ENCODE results near the gene OLFM2.
A peak's percentile ranks its signal among the peaks of the same experiment; 100 is the strongest.
"Not testable (repeated sequence)": the region's sequence is repeated elsewhere in the genome, so short reads cannot be mapped to it uniquely, and the experiment has no call there.

Gene OLFM2

DNA sequence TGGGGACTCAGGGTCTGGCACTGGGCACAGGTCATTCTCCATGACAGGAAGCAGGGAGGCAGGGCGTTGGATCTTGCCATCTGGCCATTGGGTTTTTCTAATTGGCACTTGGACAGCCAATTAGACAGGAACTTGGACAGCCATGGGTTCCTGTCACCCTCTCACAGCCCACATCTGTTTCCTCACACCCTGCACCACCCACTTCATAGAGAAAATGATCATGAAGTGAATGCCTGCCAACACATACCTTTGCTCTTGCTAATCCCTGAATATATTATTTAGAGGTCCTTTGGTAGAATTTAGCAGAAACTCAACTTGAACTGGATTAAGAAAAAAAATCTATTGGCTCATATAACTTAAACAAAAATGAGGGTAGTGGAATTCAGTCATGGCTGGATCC lies 4.9 kb upstream of the OLFM2 start:
- DNase-seq = no peak

DNA sequence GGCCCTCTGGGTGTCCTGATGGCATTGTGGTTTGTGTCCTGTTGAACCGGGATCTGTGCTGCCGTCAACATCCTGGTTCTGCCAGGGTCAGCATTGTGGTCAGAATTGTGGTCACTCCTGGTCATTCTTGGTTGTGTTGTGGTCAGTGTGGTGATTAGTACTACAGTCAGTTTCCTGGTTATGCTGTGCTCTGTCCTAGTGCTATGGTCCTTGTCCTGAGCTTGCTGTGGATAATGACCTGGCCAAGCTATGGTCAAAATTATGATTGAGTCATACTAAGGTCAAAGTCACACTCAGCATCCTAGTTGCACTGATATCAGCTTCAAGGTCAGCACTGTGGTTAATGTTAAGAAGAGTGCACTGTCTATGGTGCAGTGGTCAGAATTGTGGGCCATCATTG lies 4.5 kb upstream of the OLFM2 start:
- DNase-seq = no peak

DNA sequence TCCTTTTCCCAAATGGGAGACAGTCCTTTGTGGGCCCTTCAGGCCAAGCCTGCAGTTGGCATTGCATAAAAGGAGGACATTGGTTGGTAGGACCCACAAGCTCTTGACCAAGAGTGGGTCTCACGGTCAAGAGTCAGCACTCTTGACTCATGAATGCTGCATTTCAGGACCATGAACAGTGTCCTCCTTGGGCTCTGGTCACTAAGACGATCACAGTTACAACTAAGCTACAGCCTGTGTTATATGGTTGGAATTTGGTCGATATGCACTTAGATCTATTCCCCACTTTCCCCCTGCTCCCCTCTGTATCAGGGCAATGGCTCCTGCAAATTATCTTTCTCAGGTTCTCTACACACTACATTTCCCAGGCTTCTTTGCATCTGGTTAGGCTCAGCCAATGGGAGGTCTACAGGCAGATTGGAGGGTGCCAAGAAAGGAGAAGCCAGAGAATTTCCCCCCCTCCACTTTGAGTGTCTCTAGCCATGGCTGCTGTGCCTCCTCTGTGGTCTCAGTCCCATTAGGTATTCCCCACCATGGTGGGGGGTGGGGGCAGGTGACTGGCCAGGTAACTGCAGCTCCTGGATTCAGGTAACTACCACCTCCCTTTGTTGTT lies 3.1 kb upstream of the OLFM2 start:
- DNase-seq = no peak

DNA sequence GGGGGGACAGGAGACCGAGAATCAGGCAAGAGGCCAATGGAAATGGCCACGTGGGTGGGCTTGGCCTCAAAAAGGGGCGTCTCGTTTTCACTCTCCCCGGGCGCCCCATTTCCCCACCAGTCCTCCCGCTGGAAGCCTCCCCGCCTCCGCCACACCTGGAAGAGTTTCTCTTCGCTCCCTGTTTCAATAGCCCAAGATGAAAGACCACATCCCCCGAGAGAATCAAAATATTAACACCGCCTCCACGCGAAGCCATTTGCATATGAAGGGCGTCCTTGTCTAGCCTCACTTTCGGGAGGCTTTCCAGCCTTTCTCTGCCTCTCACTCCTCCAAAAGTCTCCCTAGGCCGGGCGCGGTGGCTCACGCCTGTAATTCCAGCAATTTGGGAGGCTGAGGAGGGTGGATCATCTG lies 691 bp upstream of the OLFM2 start:
- DNase-seq = no peak

DNA sequence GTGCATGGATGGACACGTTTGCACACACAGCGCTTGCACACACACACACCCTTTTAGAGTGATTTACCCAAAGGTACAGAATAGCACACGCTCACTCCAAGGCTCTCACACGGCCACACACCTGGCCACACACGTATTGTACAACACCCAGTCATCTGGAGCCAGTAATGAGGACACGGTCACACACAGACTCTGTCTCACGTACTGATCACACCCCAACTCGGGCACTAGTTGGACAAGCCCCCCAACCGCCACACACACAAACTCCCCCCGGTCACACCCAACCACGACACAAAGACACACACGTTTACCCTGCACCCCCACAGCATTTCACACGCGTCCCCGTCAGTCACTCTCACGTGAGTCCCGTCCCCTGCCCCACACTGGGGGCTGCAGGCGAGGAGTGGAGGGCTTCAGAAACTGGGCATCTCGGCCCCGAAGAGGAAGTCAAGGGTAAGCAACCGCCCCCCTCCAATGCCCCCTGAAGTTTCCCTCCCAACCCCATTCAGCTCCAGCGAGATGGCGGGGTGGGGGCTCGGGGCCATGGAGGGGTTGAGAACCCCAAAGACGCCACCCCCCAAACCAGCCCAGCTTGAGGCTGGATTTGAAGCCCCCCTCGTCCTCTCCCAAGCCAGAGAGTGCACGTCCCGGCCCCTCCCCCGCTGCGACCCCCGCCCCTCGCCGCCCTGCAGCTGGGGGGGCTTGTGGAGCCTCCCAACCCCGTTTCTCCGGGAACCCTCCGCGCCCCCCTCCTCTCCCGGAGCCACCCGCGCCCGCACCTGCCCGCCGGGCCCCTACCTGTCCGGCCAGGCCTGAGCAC lies 599 bp downstream of the OLFM2 start:
- no peak for DNase-seq

DNA sequence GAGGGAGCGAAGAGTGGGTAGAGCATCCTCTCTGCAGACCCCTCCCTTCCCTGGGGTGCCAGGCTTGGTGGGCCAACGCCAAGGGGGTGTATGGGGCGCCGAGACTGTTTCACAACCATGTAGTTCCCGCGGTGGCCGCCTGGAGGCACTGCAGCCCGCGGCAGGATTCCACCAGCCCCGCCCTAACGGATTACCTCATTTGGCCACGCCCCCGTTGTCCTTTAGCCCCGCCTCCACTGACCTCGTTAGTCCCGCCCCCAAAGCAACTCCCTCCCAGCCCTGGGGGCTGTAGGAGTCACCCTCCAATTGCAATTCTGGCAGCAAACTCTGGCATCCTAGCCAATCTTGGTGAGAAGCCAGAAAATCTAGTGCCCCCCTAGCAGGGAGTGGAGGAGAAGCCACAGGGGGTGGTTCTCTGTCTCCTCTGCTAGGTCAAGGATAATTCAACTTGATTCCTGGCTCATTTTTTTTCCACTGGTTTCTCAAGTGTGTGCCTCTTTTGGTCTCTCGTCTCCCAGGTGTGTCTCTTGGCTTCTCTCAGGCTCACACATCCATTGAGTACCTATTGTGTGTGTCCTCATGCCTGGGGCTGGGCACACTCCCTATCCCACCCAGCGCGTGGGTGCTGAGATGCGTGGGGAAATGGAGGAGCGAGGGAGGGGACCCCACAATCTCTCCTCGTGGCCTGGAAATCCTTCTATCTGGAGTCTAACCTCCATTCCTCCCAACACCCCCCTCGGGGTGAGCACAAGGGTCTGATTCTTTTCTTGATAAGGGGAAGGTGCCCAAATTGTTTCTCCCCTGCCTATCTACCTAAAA lies 2.0 kb downstream of the OLFM2 start:
- peak; percentile 72 for DNase-seq

DNA sequence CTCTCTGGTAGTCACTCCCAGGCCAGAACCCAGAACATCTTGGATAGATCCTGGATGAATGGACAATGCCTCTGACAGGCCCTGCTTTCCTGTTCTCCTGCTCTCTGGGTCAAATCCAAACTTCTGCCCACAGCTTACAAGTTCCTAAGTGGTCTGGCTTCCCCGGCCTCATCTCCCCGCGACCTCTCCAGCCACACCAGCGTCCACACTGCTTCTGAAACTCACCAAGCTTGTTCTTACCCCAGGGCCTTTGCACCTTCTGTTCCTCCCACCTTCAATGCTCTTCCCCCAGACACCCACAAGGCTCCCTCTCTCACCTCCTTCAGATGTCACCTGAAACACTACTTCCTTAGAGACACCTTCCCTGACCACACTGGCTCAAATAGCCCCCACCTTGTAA lies 3.5 kb downstream of the OLFM2 start:
- no peak for DNase-seq

DNA sequence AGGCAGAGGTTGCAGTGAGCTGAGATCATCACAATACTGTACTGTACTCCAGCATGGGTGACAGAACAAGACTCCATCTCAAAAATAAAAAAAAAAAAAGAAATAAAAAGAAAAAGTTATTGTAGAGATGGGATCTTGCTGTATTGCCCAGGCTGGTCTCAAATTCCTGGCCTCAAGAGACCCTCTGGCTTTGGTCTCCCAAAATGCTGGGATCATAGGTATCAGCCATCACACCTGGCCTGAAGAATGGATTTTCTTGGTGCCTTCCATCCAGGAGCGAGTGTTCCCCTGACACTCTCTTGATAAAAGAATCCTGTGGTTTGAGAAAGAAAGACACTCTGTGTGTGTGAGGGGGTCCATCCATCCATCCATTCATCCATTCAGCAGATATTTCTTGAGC lies 4.7 kb downstream of the OLFM2 start:
- DNase-seq = no peak

DNA sequence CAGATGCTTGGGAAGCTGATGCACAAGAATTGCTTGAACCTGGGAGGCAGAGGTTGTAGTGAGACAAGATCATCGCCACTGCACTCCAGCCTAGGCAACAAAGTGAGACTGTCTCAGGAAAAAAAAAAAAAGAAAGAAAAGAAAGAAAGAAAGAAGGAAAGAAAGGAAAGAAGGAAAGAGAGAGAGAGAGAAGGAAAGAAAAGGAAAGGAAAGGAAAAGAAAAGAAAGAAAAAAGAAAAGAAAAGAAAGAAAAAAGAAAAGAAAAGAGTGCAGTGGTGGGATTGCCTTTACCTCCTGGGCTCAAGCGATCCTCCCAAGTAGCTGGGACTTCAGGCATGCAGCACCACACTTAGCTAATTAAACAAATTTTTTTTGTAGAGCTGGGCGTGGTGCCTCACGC lies 12.9 kb downstream of the OLFM2 start:
- DNase-seq = no peak

DNA sequence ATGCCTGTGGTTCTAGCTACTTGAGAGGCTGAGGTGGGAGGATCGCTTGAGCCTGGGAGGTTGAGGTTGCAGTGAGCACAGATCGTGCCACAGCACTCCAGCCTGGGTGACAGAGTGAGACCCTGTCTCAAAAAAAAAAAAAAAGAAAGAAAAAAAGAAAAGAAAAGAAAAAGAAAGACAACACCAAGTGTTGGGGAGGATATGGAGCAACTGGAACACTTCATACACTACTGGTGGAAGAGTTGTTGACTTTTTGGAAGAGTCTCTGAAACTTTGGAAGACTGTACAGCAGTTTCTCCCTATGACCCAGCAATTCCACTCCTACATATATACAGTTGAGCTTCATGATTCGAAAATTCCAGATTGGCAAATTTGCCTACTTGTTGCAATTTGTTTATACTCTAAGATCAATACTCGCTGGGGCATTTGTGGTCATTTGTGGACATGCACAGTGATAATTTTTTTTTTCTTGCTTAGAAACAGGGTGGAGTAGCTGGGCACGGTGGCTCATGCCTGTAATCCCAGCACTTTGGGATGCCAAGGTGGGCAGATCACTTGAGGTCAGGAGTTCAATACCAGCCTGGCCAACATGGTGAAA lies 13.4 kb downstream of the OLFM2 start:
- not testable (repeated sequence) for DNase-seq

DNA sequence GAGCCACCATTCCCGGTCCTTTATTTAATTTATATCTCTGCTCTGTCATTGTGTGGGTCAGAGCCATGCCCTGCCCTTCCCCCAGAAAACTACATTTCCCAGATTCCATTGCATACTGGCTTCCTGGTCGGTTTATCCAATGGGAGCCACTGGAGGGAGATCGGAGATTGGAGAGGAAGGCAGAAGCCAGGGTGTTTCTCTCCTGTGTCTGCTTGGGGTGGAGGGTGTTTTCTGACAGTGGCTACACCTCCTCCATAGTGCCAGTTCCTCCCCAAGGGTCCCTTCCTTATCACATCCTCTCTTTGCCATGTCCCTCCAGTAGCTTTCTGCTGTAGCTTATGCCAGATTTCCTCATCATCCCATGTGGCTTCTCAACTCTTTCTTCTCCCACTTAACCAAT lies 19.0 kb downstream of the OLFM2 start:
- DNase-seq = no peak

DNA sequence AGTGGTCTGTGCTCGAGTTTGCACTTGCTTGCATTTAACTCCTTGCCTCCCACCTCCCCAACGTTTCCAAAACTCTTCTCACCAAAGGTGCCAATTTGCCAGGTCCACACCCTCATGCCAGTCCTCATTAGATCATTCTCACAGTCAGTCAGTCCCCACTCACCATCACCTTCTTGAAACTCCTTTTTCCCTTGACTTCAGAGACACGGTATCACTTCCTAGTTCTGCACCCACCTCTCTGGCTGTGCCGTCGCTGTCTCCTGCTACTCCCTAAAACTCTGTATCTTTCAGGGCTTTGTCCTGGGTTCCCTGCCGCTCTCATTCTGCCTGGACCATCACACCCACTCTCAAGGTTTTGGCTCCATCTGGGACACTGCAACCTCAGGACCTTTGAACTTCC lies 19.6 kb downstream of the OLFM2 start:
- no peak for DNase-seq

DNA sequence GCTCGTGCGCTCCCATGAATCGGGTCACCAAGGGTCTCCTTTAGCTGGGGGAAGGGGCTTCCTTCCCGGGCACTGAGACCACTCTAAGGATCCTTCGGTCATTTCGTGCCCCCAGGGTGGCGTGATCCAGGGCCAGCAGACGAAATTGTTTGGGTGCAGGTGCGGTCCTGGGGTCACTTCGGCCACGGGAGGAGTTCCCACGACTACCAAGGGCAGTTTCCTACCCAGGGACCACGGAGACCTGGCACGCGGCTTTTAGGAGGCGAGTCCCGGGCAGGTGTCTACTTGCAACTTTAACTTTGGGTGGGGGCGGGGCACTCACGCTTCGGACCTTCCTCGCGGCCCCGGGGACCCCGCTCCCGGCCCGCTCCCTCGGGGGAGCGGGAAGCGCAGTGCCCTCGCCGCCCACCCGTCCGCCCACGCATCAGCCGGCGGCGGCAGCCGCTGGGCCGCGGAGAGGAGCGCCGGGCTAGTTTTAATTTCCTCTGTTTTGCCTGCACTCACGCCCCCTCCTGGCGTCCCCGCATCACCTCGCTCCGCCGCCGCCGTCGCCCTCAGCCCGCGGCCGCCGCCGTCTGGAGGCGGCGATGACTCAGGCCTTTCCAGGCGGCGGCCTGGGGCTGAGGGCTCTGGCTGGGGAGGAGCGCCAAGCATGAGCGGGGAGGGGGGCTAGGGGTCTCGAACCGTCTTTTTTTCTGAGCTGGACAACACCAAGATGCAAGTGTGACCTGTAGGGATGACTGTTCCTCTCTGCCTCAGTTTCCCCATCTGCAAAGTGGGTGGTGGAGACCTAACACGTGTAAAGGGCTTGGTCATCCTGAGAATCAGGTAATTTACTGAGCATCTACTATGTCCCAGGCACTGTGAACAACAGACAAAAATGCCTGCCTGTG lies 21.8 kb downstream of the OLFM2 start:
- peak; percentile 76 for DNase-seq

DNA sequence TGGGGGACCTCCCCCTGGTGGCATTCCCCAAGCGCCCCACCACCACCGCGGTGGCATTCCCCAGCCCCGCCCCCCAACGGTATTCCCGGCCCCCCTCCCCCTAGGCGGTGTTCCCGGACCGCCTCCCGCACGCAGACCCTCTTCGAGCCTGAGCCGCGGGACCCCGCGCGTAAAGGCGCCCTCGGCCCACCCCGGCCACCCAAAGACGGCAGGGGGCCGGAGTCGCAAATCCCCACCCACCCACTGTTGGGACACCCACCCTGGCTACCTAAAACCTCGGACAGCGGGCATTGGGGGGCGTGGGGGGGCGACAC lies 22.4 kb downstream of the OLFM2 start:
- DNase-seq = no peak

DNA sequence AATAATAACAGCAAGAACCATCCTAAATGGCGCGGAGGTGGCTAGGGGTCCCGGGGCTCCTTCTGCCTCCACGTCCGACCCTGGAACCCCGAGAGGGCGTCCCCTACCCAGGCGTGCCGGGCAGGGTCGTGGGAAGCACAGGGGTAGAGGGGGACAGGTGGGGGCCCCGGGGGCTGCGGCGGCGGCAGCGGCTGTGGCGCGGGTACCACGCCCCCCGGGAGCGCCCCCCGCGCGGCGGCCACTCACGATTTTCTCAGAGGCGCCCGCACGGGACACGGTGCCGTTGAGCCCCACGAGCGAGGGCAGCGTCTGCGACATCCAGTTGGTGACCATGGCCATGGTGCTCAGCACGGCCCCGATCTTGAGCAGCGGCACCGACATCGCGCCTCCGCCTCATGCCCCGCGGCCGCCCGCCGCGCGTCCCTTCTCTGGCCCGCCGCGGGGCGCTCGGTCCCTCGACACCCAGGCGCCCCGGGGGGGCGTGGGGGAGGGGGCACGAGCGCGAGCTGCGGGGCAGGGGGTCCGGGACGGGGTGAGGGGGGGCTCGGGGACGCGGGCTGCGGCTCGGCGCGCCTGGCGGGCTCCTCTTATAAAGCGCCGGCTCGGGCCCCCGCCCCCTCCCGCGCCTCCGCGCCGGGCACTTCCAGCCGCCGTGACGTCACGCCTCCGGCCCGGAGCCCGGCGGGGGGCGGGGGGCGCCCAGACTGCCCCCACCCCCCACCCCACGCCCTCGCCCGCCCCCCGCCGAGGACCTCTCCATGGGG lies 22.9 kb downstream of the OLFM2 start:
- DNase-seq = no peak

DNA sequence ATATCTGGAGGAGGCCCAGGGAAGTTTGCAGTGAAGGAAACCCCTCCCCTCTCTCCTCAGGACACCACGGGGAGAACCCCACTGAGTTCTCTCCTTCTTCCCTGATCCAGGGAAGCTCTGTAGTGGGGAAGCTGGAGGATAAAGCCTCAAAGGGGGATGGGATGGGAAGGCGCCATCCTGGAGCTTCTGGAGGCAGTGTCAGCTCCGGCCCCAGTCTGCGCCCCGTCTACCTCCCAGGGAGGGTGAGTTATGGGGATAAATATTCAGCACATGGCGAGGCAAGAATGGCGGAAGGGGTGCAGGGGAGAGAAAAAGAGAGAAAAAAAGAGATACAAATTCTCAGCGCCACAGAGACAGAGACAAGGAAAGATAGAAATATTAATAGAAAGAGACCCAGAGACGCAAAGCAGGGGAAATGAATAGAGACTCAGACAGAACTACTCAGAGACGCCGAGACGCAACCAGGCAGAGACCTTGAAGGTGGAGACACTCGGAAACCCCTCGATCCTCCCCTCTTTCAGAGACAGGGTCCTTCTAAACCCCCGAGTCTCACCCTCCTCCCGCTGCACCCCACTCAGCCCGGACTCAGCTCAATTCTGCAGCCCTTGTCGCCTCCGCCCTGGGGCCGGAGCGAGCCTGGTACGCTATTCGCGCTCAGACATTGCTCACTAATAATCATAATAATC lies 23.6 kb downstream of the OLFM2 start:
- DNase-seq = no peak

DNA sequence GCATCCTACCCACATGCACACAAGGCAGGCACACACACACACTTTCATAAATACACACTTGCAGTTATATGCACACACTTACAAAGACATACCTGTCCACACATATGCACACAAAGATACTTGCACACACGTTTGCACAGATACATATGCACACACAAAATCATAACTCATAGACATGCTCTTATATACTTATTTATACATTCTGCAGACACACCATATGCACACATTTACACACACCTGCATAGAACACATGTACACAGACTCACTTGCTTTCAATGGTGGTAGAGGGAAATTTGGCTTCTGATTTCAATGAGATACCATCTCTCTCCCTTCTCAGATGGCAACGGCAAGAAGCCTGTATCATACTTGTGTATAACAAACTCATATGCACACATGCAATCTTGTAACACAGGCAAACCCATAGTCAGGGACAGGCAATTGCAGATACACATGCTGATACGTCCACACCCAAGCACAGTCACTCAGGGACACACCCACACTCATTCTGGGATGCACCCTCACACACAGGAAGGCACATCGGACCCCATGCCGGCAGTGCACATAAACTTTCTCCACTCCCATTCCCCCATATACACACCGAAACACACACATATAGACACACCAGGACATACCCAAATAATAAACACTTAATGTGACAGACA lies 24.7 kb downstream of the OLFM2 start:
- DNase-seq = no peak

DNA sequence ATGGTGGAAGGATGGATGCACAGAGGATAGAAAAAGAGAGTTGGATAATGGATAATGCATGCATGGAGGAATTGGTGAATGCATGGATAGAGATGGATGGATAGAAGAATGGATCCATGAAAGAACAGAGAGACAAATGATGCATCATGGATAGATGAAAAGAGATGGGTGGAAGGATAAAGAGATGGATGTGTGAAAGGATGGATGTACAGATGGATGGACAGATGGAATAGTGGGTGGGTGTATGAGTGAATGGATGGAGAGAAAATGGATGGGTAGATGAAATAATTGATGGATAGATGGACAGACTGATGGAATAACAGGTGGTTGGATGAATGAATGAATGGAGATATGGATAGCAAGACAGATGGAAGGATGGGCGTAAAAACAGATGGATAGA lies 25.7 kb downstream of the OLFM2 start:
- DNase-seq = no peak

DNA sequence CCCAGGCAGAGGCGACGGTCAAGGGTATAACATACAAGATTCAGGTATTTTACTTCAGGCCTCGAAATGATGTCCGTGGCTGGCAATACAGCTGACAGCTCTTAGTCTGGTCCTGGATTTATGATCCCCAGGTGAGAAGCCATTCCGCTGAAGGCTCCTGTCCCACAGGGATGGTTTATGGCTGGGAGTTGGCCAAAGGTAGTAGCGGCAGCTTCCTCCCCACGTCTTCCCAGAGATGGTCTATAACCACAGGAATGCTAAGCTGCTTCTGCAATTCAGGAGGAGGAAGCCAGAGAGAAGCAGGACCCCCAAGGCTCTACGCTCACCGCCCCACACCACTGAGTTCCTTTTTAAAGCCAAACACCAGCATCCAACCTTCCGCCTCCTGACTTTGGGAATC lies 27.1 kb downstream of the OLFM2 start:
- no peak for DNase-seq

DNA sequence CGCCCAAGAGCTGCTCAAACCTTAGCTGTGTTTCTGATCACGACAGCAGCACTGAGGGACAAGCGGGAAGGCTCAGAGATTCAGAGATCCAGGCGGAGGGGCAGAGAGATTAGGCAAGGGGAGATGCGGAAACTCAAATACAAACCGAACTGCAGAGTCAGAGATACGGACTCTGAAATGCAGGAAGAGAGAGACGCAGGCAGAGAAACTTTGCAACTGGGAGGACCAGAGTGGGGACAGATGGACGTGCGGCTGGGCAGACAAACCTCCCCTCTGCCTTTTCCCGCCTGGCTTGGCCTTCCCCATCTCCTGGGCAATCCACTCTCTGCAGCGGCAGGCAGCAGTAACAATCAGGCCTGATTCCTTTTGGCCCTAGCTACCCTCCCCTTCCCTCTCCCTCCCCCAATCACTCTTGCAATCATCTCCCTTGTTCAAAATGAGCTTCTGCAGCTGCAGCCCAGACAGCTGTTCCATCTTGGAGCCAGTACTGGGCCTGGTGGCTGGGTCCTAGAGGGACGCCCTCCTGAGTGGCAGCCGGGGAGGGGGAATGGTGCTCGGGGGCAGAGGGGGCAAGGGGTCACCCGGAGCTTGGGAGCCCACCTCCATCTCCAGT lies 29.7 kb downstream of the OLFM2 start:
- DNase-seq = no peak
